ENCODE measurements around the gene TOMM40.
"Not testable (repeated sequence)": the region's sequence is repeated elsewhere in the genome, so short reads cannot be mapped to it uniquely, and the experiment has no call there.

The TOMM40 gene

GRCh38 chr19:44891016-44891882, at the start of gene TOMM40:
TOMM40 (plus strand) TSS chr19:44891254; CDS start chr19:44891416, 162 bp downstream.
- DNase-seq (ENCODE audit: low read depth), result peak; percentile 100

GRCh38 chr19:44845286-44845611, 45.8 kb upstream of the TOMM40 start:
- DNase-seq (ENCODE audit: low read depth), result no peak

- DNase-seq (ENCODE audit: low read depth), result peak; percentile 51
Measured at GRCh38 chr19:44845612-44846454, 45.2 kb upstream of the TOMM40 start, which contains the start of gene NECTIN2. NECTIN2 (plus strand) TSS chr19:44846297; CDS start chr19:44846526, 229 bp downstream.

- no peak for DNase-seq (ENCODE audit: low read depth)
Measured at GRCh38 chr19:44846455-44847143, 44.5 kb upstream of the TOMM40 start.

- no peak for DNase-seq (ENCODE audit: low read depth)
Measured at GRCh38 chr19:44847144-44848035, 43.7 kb upstream of the TOMM40 start.

GRCh38 chr19:44848036-44848811, 42.8 kb upstream of the TOMM40 start:
- DNase-seq (ENCODE audit: low read depth), result no peak

- DNase-seq (ENCODE audit: low read depth), result no peak
Measured at GRCh38 chr19:44848812-44849447, 42.1 kb upstream of the TOMM40 start.

GRCh38 chr19:44850641-44851109, 40.4 kb upstream of the TOMM40 start:
- no peak for DNase-seq (ENCODE audit: low read depth)

- DNase-seq (ENCODE audit: low read depth), result no peak
Measured at GRCh38 chr19:44851427-44851826, 39.6 kb upstream of the TOMM40 start.

- DNase-seq (ENCODE audit: low read depth), result no peak
Measured at GRCh38 chr19:44855606-44856005, 35.4 kb upstream of the TOMM40 start.

GRCh38 chr19:44856421-44857083, 34.5 kb upstream of the TOMM40 start:
- no peak for DNase-seq (ENCODE audit: low read depth)

- no peak for DNase-seq (ENCODE audit: low read depth)
Measured at GRCh38 chr19:44857837-44858236, 33.2 kb upstream of the TOMM40 start.

- not testable (repeated sequence) for DNase-seq (ENCODE audit: low read depth)
Measured at GRCh38 chr19:44861576-44861975, 29.5 kb upstream of the TOMM40 start.

- no peak for DNase-seq (ENCODE audit: low read depth)
Measured at GRCh38 chr19:44863990-44864389, 27.1 kb upstream of the TOMM40 start.

GRCh38 chr19:44865196-44865767, 25.8 kb upstream of the TOMM40 start:
- no peak for DNase-seq (ENCODE audit: low read depth)

- DNase-seq (ENCODE audit: low read depth), result no peak
Measured at GRCh38 chr19:44866664-44867063, 24.4 kb upstream of the TOMM40 start.

GRCh38 chr19:44867578-44867977, 23.5 kb upstream of the TOMM40 start:
- no peak for DNase-seq (ENCODE audit: low read depth)

GRCh38 chr19:44869733-44870470, 21.2 kb upstream of the TOMM40 start:
- DNase-seq (ENCODE audit: low read depth), result no peak
